ENCODE measurements around the gene INF2. TPM values are rescaled to one million over a fixed set of nuclear protein-coding genes. Genes with fewer than 3 reads are reported as not detected.

INF2 gene
- total RNA-seq, 1 experiment from 2014 or later = 58.3 TPM

DNA sequence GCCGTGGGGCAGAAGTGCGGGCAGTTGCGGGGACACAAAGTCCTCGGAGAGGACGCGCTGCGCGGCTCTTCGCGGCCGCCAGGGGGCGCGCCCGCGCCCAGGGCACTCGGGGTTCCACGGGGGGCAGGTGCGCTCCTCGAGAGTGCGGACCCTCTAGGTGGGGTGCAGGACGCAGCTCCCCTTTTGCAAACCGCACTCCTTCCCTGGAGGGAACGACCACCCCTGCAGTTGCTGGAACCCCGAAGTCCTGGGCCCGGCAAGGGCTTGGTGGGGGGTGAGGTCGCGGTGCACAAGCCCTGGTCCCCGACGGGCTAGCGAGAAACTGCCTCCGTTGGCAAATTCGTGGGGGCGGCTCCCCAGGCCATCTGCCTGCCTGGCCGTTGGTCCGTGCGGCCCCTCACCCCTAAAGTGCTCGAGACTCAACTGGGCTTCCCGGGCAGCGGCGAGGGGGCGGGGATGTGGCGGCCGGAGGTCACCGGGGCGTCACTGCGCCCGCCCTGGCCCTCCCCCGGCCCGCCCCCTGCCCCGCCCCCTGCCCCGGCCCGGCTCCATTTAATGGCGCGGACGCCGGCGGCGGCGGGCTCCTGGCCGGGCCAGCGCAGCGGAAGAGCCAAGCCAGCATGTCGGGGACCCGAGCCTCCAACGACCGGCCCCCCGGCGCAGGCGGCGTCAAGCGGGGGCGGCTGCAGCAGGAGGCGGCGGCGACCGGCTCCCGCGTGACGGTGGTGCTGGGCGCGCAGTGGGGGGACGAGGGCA is 34.4 kb downstream of the INF2 start, which contains the start of gene ADSS1:
Gene ADSS1, plus strand, starts transcription at position 579 of the 756 bp plus-strand sequence. Its CDS starts 42 bp downstream, at position 621.
- Histone ChIP-seq H2BK12ac (ENCODE audit: insufficient read length, low read depth, low read length) (no peak within 1 kb of the TSS), H3K27me3 (ENCODE audit: insufficient read depth, low read length) (no peaks in the 10 kb centered on the region; the same call in 1 of the 2 replicates), H3K23me2 (ENCODE audit: insufficient read length, low read depth, low read length, poor library complexity, severe bottlenecking) (no peaks in the 10 kb centered on the region), H3K56ac (ENCODE audit: insufficient read length, low read depth, low read length) (no peak within 1 kb of the TSS), H2BK120ac (ENCODE audit: low read depth, low read length, poor library complexity, severe bottlenecking) (no peak within 1 kb of the TSS), H3K14ac (ENCODE audit: insufficient read depth, low read length) (peak within 1 kb of the TSS; percentile 74; the same call in 1 of the 2 replicates), H3K9me3 (ENCODE audit: control insufficient read depth, low read depth, low read length) (no peaks in the 10 kb centered on the region), H2AK5ac (ENCODE audit: insufficient read length, low read length) (no peak within 1 kb of the TSS), H2BK15ac (ENCODE audit: low read depth, low read length) (no peak within 1 kb of the TSS), H4K8ac (replicated peaks; ENCODE audit: insufficient read length, low read depth, low read length) (no peak within 1 kb of the TSS), H3K4ac (ENCODE audit: low read depth, low read length) (no peak within 1 kb of the TSS), H4K91ac (ENCODE audit: insufficient read length, low read depth, low read length) (no peak within 1 kb of the TSS), H3K18ac (ENCODE audit: insufficient read length, low read depth, low read length) (peak within 1 kb of the TSS; percentile 21), H4K20me1 (ENCODE audit: control insufficient read depth, insufficient read depth, insufficient read length) (peaks cover 5% of the 10 kb centered on the region), H3K27ac (ENCODE audit: insufficient read length, low read depth, low read length) (no peak within 1 kb of the TSS), H3K9ac (ENCODE audit: extremely low read depth, insufficient read length, low read length) (no peak within 1 kb of the TSS), H2AFZ (ENCODE audit: low read length) (no peak within 1 kb of the TSS), H3K4me2 (ENCODE audit: insufficient read depth, insufficient read length, low read length) (peak within 1 kb of the TSS; percentile 63), H3K79me2 (ENCODE audit: insufficient read depth, low read length) (no peaks in the 10 kb centered on the region), H3K4me1 (ENCODE audit: insufficient read depth, low read length) (no peaks in the 10 kb centered on the region), H2BK20ac (ENCODE audit: low read depth, low read length, poor library complexity, severe bottlenecking) (no peak within 1 kb of the TSS), H3K79me1 (ENCODE audit: insufficient read depth, low read depth, low read length, poor library complexity, severe bottlenecking) (no peaks in the 10 kb centered on the region), H3T11ph (ENCODE audit: low read length) (no peak within 1 kb of the TSS), H3K23ac (ENCODE audit: insufficient read length, low read depth, low read length) (no peak within 1 kb of the TSS), H4K5ac (ENCODE audit: insufficient read length, low read depth, low read length) (no peak within 1 kb of the TSS), H2BK5ac (ENCODE audit: insufficient read length, low read length) (no peak within 1 kb of the TSS)
- TF ChIP-seq, protein P1, sequence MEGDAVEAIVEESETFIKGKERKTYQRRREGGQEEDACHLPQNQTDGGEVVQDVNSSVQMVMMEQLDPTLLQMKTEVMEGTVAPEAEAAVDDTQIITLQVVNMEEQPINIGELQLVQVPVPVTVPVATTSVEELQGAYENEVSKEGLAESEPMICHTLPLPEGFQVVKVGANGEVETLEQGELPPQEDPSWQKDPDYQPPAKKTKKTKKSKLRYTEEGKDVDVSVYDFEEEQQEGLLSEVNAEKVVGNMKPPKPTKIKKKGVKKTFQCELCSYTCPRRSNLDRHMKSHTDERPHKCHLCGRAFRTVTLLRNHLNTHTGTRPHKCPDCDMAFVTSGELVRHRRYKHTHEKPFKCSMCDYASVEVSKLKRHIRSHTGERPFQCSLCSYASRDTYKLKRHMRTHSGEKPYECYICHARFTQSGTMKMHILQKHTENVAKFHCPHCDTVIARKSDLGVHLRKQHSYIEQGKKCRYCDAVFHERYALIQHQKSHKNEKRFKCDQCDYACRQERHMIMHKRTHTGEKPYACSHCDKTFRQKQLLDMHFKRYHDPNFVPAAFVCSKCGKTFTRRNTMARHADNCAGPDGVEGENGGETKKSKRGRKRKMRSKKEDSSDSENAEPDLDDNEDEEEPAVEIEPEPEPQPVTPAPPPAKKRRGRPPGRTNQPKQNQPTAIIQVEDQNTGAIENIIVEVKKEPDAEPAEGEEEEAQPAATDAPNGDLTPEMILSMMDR (conservative IDR thresholded peaks at IDR 0.05) = peak; percentile 100
- H3K9me3 Mint-ChIP-seq = no peaks in the 10 kb centered on the region; a peak in 1 of 5 replicates
- no peak within 1 kb of the TSS for H3K27ac Mint-ChIP-seq
- peaks cover 6 to 9% of the 10 kb centered on the region in 2 experiments for H3K4me1 Mint-ChIP-seq
- peaks cover 3 to 7% (median 6%) of the 10 kb centered on the region in 3 experiments; a peak in 5 of 7 replicates for H3K36me3 Mint-ChIP-seq (ENCODE audit: insufficient read depth in 1 of 3, low read depth in 3 of 3)
- peak within 1 kb of the TSS; percentile 65 to 79 for H3K4me3 Mint-ChIP-seq
- WGBS (ENCODE audit: extremely low coverage, insufficient read length, low lambda C conversion rate) = no CpG with 5 or more reads among the region's 82 CpGs
- peaks cover 21% of the 10 kb centered on the region for H3K27me3 Mint-ChIP-seq (ENCODE audit: low read depth)
- peak; percentile 69 for DNase-seq

Measured in H9 (cell line).